GM18951 (cell line): ENCODE measurements around the gene ADCY2.

Source experiments
- POLR2A ChIP-seq: IDR thresholded peaks from 4 replicates; pipeline ENCODE4 v1.6.1; 2011; ENCODE audit warnings: mild to moderate bottlenecking; ENCODE audit not compliant: insufficient read length, insufficient read depth; ENCODE audit errors: extremely low read depth
- in situ Hi-C: fragments of 300-500 bp; cut with MboI; formaldehyde crosslinking; loops from one replicate; pipeline ENCODE4 v1.12.0; 2022; ENCODE audit warnings: low sequenced_read_pairs, mixed read lengths, inconsistent platforms; ENCODE audit not compliant: unreplicated experiment

Gene ADCY2

DNA sequence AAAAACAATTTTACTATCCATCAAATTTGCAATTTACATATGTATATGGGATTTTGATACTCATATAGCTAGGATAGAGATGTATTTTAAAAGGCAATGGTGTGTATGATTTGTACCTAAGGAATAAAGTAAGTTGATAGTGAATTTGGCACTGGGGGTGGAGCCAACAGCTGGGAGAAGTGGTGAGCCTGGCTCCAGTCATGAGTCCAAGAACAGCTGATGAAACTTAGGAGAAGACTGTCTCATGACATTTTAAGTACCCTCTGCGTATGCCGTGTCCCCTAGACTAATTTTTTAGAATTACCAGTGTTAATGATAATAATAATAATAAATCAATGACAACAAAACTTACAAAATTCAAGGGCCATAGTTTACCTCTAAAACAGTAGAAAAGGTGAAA is 181.4 kb downstream of the ADCY2 start:
- no peak for TF ChIP-seq POLR2A
- in situ Hi-C loops = no loop called here

DNA sequence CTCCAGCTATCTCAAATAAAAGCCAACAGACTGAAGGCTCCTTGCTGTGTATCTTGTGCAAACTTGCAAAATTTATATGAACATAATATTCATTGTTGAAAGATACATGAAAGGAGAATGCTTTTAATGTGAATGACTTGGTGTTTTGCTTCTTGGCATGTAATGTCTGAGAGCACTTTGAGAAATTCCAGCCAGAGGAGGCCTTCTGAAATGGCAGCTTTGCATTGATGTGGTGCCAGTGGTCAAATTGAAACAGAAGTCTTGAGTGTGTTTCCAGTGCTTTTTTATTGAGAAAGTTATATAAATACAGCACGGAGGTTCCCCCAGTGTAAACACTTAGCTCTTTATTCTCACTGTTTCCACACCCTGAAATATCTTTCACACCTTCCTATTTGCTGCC is 182.1 kb downstream of the ADCY2 start:
- TF ChIP-seq POLR2A = no peak
- in situ Hi-C loops = no loop called here

DNA sequence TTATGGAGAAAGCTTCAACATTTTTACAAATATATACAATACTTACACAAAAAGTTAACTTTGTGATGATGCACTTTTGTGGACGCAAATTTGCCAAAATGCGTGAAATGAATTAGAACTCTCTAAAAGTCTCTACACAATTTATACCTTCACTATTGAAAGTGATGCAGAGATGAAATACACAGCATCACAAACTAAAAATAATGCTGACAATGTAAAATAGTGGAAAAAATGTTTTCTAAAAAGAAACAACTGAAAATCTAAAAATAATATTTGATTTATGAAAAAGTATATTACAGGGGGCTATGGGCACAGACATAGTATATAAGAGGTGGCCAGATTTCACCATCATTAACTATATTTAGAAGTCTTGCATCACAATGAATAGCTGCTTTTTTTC is 188.8 kb downstream of the ADCY2 start:
- no peak for TF ChIP-seq POLR2A
- in situ Hi-C loops = no loop called here

DNA sequence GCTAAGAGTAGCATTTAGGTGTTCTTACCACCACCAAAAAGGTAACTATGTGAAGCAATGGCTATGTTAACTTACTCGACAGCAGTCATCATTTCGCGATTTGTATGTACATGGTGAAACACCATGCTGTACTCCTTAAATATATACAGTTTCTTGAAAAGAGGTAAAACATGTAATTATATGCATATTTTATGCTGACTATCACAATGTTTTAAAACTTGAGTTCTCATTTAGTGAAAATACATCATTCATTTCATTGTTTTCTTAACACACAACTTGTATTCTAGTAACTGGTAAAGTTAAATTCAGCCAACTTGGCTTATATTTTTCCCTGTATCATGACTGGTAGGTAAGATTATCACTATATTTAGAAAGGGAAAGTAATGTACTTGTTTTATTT is 189.9 kb downstream of the ADCY2 start:
- no peak for TF ChIP-seq POLR2A
- in situ Hi-C loops = no loop called here

DNA sequence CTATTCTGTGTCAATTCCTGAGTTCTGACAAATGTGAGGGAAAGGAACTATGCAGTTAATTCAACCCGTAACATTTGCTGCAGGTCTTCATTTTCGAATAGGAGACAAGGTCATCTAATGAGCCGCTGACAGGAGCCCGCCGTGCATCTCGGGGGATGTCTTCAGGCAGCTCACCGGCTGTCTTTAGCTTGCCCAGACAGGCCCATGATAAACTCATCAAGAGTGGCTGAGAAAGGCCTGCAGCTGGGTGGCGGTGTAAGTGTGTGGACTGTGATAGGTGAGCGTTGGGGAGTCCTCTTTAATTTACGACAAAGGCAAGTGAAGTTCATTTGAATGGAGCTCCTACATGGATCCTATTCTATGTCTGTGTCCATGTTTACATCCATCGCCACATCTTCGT is 190.5 kb downstream of the ADCY2 start:
- TF ChIP-seq POLR2A = no peak
- in situ Hi-C loops = no loop called here

DNA sequence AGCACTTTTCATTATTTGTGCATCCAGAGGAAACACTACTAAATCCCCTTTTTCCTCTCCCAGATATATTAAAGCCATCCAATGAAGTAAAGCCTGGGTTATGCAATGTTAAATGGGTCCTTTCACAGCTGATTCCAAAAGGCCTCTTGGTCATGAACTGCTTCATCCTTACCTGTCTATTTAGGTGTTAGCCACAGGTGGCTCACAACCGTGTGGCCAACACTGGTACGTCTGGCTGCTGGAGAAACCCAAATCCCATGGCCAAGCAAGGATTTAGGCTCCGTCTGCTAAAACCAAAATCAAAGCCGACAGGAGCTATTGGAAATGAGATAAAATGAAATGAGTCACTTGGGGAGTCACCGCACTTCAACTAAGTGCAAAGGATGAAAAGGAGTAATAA is 193.9 kb downstream of the ADCY2 start:
- no peak for TF ChIP-seq POLR2A
- in situ Hi-C loops = no loop called here

DNA sequence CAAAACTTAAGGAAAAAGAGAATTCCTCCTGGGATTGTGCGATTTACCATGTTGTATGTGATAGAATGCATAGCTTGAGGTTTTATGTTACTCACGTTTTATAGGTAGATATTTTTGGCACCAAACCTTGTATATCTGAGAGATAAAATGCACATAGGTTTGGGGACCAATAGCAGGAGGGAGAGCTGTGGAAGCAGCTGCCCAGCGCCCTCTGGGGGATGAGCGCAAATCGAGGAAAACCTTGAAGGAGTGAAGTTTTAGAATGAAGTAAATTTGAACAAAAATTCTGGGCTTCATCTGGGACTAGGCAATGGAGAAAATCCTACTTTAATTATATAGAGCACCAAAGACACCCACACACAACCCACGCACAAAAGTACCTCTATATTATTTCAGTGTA is 197.0 kb downstream of the ADCY2 start:
- in situ Hi-C loops = no loop called here
- TF ChIP-seq POLR2A = no peak

DNA sequence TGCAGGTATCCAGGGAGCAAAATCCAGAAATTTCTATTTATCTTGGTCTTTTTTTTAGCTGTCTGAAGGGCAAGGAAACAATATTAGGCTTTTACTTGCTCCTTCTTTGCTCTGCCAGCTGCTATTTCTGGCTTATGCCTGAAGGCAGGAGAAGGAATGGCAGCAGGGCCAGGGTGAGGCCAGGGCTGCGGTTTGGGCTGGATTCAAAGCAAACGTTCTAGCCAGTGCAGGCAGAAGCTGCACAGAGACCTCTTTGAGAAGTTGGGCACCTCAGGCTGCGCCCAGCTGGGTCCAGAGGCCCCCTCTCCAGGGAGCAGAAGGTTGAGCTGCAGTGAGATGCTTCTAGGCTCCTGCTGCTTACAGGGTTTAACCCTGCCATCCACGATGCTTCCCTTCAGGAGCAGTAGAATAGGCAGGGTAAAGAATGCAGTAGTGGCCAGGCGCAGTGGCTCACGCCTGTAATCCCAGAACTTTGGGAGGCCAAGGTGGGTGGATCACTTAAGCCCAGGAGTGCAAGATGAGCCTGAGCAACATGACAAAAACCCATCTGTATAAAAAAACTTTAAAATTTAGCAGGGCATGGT is 201.2 kb downstream of the ADCY2 start:
- TF ChIP-seq POLR2A = no peak
- in situ Hi-C loops = no loop called here

DNA sequence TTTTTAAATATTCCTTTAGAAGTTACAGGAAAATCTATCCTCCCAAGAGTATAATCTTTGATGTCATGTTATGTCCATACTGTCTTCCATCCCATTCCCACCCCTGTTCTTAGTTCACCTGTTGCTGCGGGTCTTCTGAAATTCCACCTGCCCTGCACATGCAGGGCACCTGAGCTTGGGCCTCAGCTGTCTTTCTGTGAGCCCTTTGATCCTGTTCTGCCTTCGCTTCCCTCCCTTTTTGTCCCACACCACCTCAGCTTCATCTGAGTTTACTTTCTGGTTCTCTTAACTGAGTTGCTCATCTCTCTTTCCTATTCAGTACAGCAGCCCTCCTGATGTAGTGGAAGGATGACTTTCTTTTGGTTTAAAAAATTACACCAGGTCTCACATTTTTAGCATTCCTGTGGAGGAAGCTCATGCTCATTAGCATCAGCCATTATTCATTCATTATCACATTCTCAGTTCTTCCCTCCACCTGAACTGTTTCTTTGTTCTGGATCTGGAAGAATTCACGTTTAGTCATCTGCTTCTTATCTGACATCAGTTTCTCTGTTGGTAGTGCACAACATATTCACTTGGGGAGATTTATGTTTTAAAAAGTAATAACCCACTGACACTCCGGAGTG is 211.0 kb downstream of the ADCY2 start:
- TF ChIP-seq POLR2A = no peak
- in situ Hi-C loops = no loop called here

DNA sequence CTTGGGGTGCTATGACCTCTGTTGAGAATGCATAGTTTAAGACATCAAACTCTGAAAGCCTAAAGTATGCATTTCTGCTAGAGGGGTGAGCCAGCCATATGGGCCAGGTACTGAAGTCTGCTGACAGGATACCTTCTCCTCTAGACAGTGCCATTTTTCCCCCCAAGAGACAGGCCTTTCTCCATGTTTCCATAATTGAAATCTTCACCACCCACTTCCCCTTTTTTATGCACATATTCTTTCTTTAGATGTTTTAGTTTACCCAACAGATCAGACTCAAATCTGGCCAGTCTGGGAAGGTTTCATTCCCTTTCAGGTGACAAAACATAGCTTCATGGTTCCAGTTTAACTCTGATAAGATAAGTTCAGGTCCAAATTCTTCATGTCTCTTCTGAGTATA is 212.8 kb downstream of the ADCY2 start:
- in situ Hi-C loops = no loop called here
- TF ChIP-seq POLR2A = no peak

DNA sequence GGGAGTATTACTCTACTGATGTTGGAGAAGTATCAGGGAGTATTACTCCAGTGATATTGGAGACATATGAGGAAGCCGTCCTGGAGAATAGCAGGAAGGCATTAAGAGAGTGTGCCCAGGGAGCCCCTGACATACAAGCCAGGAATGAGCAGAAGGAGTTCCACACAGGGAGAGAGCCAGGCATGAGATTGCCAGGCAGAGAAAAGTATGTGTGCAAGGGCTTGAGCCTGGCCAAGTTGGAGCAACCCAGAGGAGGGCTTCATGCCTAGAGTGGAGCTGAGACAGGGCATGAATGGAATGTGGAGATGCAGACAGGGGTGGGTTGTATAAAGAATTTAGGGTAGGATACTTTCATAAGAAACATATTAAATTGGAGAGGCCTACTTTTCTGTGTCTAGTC is 213.8 kb downstream of the ADCY2 start:
- in situ Hi-C loops = no loop called here
- TF ChIP-seq POLR2A = no peak

DNA sequence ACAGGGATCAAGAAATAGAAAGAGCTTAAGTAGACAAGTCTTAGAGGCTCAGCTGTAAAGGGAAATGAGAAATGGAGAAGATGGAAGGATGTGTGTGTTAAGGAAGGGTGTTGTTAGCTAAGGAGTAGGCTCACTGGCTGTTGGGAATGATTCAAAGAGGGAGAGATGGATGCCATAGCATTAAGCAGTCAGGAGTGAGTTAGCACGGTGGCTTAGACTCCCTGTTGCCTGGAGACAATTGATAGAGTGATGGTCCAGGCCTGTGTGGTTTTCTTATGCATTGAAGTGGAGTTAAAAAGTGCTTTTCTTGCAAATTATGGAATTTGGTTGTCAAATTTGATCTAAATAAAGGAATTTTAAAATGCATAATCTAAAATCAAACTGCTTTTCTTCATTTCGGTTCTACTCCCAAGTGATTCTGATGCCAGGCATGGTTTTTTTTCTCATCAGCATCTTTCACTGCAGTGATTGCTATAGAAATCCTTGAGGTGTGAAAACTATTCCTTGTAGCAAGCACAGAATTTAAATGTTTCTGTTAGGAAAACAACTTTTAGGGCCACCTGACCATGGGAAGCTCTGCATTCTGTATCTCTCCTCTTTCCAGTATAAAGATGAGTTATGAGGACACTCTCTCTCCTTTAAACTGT is 214.7 kb downstream of the ADCY2 start:
- in situ Hi-C loops = no loop called here

DNA sequence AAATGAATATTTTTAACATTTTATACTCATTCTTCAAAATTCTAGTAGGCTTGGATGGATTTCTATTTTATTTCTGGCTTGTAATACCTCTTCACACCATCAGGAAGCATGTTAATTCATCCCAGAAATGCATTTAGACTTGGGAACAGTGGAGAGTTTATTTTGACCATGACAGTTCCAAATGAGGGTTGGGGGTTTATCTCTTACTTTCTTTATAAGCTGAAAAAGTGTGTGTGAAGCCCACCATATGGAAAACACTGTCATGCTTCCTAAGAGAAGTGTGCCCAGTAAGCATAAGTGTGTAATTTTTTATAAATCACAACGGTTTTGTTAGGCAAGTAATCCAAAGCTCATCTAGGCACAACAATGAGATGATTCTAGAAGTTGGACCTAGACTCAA is 215.6 kb downstream of the ADCY2 start:
- in situ Hi-C loops = no loop called here
- TF ChIP-seq POLR2A = no peak

More for the DNA sequence above, 214.7 kb downstream of the ADCY2 start:
- TF ChIP-seq POLR2A = no peak

DNA sequence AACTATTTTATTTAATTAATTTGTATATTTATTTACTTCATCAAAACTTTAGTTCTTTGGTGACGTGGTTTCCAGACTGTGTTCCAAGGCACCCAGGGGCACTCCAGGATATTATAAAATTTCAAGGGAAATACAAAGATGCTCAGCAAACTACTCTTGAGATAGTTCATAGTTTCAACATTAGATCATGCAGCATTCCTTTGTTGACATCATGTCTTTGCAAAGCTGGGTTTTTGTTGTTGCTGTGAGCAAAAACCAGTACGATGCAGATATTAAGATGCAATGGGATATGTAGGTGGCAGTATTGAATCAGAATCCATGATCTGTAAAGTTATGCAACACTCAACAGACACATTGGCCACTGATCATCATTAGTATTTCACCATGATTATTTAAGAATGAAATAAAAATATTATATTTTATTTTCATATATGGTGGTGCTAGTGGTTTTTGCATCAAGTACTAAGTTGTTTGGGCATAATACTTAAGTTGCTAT is 219.7 kb downstream of the ADCY2 start:
- in situ Hi-C loops = no loop called here

More for the DNA sequence above, 219.7 kb downstream of the ADCY2 start:
- TF ChIP-seq POLR2A = no peak
